HG03045 (cell line): ENCODE data around the gene PIK3R2.

Experiments used
- ATAC-seq: cut with Tn5 transposase; IDR thresholded peaks from one replicate; pipeline ENCODE4 v1.9.1; 2021; ENCODE audit warnings: mild to moderate bottlenecking, moderate library complexity; ENCODE audit not compliant: unreplicated experiment

Gene PIK3R2

DNA sequence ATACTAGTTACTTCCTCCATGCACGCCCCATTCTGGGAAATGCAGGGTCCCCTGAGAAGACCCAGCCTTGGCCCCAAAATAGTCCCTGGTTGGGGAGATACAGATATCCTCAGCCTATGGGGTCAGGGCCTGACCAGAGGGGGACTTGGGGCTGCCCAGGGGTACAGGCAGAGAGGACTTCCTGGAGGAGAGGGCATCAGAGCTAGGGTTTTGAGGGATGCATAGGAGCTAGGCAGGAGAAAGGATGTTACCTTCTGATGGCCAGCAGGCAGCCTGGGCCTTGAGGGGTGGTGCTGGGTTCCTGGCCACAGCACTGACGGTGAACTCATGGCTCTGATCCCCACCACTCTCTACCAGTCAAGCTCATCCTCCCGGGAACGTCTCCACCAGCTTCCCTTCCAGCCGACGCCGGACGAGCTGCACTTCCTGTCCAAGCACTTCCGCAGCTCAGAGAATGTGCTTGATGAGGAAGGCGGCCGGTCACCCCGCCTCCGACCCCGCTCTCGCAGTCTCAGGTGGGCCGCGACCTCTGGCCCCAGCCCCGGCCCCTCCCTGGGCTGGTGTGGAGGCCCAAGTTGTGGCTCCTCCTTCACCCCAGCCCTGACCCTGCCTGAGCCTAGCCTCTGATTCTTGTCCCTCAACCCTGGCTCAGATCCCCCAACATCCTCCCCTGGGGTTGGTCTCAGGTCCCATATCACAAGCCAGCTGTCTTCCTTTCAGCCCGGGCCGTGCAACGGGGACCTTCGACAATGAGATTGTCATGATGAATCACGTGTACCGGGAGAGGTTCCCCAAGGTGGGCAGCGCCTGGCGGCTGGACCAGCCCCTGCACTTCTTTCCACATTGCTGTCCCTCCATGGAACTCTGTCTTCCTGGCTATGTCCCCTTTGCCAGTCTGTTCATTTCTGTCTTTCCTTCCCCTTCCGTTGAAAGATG lies 29.8 kb upstream of the PIK3R2 start:
- no peak for ATAC-seq

DNA sequence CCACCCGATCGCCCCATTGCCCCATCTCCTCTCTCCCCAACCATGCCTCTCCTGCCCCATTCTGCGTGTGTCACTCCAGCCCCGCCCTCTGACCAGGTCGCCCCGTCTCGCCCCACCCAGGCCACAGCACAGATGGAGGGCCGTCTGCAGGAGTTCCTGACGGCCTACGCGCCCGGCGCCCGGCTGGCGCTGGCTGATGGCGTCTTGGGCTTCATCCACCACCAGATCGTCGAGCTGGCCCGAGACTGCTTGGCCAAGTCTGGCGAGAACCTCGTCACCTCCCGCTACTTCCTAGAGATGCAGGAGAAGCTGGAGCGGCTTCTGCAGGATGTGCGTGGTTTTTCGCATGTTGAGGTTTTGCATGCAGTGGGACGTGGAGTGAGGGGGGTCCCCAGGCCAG lies 29.1 kb upstream of the PIK3R2 start:
- no peak for ATAC-seq

DNA sequence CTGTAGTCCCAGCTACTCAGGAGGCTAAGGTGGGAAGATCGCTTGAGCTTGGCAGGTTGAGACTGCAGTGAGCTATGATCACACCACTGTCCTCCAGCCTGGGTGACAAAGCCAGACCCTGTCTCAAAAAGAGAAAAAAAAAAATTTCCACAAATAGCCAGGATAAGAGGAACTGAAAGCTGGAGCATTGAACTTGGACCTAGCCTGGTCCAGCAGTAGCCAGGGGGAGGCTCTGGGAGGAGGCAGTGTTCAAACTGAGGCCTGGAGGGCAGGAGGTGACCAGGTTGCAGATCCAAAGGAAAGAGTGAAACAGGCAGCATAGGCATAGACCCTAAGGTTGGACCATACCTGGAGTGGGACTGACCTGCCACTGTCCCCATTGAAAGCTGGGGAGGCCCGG lies 26.9 kb upstream of the PIK3R2 start:
- ATAC-seq, result no peak

DNA sequence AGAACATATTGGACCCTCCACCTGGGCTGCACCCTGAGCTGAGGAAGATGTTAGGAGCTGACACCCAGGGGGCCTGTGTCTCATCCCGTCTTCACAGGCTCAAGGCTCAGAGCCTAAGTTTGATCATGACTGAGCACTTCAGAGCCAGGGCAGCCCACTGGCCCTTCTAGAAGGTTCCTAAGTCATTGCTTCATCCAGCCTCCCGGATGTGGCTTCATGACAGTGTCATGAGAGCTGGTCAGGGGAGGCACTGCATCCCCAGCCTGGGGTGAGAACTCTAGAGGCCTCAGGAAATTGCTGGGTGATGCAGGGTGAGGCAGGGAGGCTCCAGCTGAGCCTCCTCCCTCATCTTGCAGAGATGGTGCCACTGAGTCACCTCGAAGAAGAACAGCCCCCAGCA lies 24.9 kb upstream of the PIK3R2 start:
- no peak for ATAC-seq

DNA sequence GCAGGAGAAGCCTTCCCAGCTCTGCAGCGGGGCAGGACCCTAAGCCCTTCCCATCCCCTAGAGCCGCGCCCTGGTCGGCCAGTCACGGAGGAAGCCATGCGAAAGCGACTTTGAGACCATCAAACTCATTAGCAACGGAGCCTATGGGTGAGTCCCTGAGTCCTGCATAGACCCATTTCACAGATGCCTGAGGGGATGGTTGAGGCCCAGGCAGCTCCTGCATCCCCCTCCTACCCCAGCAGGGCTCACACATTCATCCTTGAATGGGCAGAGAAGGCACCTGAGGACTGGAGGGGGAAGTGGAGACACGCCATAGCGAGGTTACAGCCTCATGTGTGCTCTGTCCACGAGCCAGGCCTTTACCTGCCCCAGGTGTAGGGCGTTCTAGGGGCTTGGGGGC lies 24.2 kb upstream of the PIK3R2 start:
- no peak for ATAC-seq

DNA sequence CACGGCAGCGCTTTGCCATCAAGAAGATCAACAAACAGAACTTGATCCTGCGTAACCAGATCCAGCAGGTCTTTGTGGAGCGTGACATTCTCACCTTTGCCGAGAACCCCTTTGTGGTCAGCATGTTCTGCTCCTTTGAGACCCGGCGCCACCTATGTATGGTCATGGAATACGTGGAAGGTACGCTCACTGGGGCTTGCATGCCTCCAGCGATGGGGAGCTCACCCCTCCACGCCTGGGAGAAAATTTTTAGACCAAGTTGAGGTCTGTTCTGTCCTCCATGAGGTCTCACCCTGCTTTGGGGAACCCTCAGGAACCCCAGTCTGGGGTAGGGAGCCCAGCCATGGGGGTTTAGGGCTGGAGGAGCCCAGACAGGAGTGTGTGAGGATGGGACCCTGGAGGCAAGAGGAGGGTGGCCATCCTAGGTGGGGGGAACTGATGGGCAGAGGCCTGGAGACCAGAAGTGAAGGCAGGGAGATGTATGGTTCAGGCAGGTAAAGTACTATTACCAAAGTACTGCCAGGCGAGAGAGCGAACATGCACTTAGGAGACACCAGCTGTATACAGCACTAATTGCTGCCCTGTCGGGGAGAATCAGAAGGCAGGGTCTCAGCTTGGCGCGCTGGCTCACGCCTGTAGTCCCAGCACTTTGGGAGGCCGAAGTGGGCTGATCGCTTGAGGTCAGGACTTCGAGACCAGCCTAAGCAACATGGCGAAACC lies 22.3 kb upstream of the PIK3R2 start:
- ATAC-seq, result no peak

DNA sequence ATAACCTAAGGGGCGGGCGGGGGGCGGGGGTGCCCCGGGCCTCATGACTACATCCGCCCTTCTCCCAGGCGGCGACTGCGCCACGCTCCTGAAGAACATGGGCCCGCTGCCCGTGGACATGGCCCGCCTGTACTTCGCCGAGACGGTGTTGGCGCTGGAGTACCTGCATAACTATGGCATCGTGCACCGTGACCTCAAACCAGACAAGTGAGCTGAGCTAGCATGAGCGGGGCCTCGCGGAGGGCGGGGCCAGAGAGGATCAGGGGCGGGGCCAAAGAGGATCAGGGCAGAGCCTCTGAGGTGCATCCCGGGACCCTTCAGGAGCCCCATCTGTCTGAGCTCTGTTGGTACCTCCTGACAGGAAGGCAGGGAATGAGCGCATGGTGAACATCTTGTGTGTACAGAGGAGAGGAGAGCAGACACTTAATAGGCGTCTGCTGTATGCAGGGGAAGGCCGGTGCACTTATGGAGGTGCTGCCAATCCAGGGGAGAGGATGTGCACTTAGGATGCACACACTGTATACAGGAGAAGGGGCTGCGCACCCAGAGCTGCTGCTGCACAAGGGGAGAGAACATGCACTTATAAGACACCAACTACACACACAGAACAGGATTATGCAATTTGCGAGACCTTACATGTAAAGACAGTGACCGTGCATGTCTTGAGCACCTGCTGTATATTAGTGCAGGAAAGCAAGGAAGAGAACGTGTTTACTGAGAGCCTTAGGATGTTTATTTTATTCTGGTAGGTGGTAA lies 20.9 kb upstream of the PIK3R2 start:
- no peak for ATAC-seq

DNA sequence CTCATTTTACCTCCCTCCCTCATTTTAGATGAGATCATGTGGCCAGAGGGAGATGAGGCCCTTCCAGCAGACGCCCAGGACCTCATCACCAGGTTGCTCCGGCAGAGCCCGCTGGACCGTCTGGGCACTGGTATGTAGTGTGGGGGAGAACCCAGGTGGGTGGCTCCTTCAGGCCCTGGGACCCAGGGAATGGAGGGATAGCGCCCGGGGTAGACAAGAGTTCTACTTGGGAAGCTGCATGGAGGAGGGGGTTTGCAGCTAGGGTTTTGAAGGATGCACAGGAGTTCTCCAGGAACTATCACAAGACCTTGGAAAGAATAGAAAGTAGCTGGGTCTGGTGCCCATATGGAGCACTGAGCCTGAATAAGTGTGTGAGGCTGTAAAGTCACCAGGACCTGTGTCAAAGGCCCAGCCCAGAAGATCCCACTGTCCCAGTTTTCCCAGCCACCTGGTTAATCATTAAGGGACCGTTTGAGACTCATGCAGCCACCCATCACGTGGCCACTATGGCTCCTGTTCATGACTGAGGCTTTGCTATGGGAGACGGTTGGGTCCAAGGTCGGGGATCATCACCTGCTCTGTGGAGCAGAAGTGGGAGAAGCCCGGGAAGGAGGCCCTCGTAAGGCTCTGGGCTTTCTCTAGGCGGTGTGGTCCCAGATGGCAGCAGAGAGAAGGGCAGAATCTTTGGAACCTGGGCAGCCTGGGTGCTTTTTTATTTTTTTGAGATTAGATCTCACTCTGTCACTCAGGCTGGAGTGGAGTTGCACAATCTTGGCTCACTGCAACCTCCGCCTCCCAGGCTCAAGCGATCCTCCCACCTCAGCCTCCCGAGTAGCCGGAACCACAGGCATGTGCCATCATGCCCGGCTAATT lies 17.0 kb upstream of the PIK3R2 start:
- no peak for ATAC-seq

DNA sequence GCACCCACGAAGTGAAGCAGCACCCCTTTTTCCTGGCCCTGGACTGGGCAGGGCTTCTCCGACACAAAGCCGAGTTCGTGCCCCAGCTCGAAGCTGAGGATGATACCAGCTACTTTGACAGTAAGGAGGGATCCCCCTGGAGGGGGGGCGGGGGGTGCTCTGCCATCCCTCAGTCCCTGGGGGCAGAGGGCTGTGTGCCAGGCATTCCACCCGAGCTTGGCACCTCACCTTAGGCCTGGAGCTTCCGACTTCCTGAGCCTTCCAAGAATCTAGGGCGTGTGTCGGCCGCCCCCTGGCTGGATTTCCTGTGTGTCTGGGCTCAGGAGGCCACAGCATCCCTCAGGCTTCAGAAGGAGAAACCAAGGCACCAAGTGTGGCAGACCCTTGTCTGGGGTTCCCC lies 15.7 kb upstream of the PIK3R2 start:
- ATAC-seq, result no peak

DNA sequence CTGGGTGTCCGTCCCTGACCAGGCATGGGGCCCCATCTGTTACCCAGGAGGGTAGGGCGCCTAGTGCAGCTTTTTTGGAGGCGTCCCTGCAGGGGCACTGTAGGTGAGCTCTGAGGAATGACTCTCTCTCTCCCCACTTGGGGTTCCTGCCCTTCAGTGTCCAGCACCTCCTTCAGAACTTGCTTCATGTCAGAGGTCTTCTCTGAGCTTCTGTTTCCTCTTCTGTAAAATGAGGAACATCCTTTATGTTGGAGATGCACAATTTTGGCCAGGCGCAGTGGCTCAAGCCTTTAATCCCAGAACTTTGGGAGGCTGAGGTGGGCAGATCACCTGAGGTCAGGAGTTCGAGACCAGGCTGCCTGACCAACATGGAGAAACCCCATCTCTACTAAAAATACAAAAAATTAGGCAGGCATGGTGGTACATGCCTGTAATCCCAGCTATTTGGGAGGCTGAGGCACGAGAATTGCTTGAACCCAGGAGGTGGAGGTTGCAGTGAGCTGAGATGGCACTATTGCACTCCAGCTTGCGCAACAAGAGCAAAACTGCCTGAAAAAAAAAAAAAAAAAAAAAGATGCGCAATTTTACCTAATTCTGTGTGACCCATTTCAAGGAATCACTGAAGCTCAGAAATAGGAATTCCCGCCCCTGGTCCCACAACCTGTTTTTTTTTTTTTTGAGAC lies 15.2 kb upstream of the PIK3R2 start:
- no peak for ATAC-seq

DNA sequence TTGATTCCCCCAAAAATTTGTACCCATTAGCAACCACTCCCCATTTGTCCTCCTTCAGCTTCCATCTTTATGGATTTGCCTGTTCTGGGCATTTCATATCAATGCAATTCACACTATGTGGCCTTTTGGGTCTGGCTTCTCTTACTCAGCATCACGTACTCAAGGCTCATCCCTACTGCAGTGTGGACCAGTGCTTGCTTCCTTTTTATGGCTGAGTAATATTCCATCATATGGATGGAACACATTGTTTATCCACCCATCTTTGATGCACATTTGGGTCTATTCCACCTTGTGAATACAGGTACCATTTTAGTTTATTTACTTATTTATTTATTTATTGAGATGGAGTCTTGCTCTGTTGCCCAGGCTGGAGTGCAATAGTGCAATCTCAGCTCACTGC lies 12.5 kb upstream of the PIK3R2 start:
- ATAC-seq, result no peak

DNA sequence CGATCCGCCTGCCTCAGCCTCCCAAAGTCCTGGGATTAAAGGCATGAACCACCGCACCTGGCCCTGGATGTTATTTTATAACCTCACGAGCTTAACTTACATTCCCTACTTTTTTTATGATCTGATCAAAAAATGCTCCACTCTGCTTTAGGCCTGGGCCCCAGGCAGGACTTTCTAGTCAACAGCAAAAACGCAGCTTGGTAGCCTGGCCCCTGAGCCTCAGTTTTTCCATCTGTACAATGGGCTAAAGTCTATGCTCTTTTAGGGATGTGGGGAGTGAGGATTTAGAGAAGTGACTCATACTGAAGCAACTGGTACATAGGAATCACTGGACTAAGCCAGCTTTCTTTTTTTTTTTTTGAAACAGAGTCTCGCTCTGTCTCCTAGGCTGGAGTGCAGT lies 11.9 kb upstream of the PIK3R2 start:
- ATAC-seq, result no peak

DNA sequence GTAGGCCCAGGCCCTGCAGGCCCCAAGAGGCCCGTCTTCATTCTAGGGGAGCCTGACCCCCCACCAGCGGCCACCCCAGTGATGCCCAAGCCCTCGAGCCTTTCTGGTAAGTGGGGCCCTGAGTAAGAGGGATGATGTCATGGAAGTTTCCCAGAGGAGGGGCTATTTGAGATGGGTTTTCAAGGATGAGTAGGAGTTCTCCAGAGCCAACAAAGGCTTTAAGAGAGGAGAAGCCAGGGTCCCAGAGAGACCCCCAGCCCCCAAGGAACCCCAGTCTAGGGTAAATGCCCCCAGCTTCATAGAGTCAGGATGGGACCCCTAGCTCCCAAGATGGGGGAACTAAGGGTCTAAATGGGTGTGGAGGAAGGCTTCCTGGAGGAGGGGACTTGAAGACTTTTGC lies 9.1 kb upstream of the PIK3R2 start:
- no peak for ATAC-seq

DNA sequence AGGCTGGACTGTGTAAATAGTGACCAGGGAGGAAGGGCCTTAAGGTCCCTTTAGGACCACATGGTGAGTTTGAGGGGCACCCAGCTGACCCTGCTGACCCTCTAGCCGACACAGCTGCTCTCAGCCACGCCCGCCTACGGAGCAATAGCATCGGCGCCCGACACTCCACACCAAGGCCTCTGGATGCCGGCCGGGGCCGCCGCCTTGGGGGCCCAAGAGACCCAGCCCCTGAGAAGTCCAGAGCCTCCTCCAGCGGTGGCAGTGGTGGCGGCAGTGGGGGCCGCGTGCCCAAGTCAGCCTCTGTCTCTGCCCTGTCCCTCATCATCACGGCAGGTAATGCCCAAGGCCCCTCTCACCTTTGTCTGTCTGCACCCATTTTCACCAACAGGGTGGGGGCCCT lies 8.6 kb upstream of the PIK3R2 start:
- no peak for ATAC-seq

DNA sequence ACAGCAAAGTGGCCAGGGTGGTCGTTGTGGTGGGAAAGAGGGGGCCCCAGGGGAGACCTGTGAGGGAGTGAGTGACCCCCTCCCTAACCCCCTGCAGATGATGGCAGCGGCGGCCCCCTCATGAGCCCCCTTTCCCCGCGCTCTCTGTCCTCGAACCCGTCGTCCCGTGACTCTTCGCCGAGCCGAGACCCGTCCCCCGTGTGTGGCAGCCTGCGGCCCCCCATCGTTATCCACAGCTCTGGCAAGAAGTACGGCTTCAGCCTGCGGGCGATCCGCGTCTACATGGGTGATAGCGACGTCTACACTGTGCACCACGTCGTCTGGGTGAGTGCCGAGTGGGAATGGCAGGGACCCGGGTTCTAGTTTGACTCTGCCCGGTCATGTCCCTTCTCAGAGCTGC lies 8.1 kb upstream of the PIK3R2 start:
- ATAC-seq, result no peak

DNA sequence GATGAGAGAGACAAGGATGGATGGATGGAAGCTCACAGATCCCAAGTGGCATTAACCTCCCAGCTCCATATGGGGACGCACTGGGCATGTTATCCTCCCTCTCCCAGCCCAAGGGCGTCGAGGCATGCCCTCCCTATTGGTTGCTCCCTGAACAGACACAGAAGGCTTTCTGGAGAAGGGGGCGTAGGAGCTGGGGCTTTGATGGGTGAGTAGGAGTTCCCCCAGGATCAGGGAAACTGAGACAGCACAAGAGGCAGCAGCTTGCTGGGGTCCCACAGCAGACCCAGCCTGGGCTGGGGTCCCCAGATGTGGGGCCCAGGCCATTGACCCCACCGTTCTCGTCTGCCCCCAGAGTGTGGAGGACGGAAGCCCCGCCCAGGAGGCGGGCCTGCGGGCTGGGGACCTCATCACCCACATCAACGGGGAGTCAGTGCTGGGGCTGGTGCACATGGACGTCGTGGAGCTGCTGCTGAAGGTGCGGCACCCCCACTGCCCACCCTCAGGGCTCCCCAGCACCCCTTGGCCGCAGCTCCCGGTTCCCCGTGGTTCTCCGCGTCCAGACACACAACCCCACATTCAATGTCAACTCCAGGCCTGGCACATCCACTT lies 7.5 kb upstream of the PIK3R2 start:
- ATAC-seq, result no peak

DNA sequence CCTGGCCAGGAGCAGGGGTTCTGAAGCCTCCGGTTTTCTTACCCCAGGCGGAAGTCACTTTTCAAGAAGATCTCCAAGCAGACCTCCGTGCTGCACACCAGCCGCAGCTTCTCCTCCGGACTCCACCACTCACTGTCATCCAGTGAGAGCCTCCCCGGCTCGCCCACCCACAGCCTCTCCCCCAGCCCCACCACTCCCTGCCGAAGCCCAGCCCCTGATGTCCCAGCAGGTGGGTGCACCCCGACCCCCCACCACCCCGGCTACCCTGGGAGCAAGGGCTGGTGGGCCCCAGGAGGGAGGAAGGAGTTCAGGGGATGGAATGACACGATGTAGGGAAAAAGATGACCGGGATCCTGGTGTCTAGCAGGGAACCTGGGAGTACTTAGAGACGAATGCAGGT lies 5.6 kb upstream of the PIK3R2 start:
- no peak for ATAC-seq

DNA sequence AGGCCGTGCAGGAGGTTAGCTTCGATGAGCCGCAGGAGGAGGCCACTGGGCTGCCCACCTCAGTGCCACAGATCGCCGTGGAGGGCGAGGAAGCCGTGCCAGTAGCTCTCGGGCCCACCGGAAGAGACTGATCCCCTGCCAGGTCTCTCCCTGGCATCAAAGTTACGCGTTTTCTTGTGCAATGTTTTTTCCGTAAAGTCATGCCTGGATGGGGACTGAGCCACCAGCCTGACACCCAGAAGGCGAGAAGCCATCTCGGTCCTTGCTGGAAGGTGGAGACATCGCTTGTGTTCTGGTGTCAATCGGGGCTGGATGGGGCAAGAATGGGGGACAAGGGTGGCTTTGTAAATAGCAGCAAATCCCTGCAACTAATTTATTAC lies 3.4 kb upstream of the PIK3R2 start:
- no peak for ATAC-seq

DNA sequence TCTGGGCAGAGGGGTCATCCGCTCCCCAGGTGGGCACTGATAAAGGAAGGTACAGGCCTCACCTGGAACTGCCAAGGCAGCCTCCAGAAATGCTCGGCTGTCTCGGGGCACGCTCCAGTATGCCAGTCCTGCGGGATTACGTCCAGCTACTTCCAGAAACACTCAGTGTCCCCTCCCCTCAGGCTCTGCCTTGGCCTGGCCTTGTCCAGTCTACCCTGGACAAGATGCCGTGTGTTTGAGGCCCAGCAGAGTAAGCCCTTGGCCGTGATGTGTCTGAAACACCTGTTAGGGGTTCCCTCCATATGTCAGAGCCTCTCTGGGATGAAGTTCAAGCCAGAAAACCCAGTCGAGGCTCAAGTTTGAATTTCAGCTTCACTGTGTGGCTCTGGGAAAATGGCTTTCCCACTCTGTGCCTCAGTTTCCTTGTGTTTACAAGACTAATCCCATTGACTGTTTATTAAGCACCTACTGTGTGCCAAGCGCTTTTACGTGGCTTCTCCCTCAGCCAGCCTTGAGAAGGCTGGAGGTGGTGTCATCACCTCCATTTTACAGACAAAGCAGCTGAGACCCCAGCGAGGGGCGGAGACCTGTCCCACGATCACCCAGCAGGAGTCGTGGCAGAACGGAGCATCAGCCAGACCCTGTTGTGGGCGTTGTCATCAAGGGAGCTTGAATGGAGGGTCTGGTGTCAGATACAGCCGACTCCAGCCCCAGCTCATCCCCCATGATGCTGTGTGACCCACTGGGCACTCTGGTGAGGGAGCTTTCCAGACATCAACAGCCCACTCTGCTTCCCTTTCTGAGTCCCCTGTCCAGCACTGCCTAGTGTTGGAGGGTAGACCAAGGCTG lies 2.0 kb upstream of the PIK3R2 start:
- no peak for ATAC-seq
